Mesangial cell (primary cell): Measurements from ENCODE around the gene C3orf33. TPM values are rescaled to one million over a fixed set of nuclear protein-coding genes. Genes with fewer than 3 reads are reported as not detected.

Experiments
- total RNA-seq: library from RNA; depleted of rRNA; stranded (reverse); fragments of >200 nt; gene quantifications from 2 replicates; pipeline ENCODE4 v1.2.3, GENCODE V29; 2015

Gene C3orf33, protein sequence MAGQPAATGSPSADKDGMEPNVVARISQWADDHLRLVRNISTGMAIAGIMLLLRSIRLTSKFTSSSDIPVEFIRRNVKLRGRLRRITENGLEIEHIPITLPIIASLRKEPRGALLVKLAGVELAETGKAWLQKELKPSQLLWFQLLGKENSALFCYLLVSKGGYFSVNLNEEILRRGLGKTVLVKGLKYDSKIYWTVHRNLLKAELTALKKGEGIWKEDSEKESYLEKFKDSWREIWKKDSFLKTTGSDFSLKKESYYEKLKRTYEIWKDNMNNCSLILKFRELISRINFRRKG
- total RNA-seq, result 0.81 and 4.1 TPM in 2 replicates

DNA sequence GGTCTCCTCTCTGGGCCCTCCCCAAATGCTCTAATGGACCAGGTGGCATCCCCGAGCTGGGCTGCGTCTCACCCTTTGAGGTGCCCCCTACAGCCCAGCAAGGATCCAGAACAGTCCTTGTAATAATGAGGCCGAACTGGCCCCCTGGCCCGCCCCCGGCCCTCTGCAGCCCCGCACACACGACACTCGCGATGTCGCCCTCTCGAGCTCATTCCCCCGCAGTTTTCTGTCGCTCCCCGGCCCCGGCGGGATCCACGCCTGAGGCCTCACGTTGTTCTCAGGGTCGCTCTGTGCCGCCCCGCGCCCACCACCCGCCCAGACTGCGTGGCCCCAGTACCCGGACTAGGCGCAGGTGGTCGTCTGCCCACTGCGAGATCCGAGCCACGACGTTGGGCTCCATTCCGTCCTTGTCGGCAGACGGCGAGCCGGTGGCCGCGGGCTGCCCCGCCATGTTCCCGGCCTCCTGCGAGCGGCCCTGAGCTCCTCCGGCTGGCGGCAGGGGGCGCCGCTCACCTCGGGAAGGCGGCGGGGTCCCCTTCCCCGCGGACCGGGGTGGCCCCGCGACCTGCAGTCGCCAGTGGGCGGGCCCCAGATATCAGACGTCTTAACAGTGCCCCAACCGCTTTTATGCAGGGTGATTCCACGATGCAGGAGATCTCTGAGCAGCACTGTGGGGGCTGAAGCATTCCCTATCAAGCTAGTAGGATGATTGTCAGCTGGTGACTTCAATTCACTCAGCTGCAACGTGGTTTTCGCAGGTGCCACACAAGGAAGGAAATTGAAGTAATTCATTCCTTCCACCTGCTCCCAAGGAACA lies at the start of gene C3orf33:
TSS of gene C3orf33 (minus strand) at position 477 of the 817 bp plus-strand sequence. CDS start at position 451, 26 bp downstream.

DNA sequence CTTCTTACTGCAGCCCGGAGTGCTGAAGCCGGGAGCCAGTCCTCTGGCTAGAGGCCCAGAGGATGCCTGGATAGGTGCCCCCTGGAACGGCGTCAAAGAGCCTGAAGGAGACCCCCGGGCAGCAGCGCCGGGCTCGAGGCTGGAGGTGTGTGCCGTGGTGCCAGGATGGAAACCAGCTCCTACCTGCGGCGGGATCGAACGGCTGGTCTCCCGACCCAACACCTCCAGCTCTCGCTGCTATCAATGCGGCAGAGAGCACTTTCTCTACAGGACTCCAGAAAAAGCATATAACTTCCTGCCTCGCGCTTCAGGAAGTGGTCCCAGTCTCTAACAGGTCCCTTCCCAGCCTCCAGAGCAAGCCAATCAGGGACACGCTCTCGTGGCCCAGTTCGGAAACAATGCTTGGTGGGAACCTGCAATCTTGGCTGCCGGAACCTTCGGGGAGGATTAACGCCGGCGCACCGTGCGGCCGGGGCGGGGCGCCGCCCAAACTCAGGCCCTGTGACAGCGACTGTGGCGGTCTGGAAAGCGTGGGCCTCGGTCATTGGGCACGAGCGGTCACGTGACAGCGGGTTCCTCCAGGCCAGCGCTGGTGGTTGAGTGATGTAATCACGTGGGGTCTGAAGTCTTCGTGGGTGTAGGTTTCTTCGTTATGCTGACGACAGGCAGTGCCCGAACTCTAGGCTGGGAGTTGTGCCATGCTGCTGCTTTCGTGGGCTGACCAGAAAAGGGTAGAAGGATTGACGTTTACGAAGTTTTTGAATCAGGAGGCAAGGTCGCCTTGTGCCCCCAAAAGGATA lies 48.3 kb upstream of the C3orf33 start, which contains the start of gene SLC33A1:
TSS of gene SLC33A1 (minus strand) at position 287 of the 800 bp plus-strand sequence. CDS start 430 bp downstream, outside the sequence.

DNA sequence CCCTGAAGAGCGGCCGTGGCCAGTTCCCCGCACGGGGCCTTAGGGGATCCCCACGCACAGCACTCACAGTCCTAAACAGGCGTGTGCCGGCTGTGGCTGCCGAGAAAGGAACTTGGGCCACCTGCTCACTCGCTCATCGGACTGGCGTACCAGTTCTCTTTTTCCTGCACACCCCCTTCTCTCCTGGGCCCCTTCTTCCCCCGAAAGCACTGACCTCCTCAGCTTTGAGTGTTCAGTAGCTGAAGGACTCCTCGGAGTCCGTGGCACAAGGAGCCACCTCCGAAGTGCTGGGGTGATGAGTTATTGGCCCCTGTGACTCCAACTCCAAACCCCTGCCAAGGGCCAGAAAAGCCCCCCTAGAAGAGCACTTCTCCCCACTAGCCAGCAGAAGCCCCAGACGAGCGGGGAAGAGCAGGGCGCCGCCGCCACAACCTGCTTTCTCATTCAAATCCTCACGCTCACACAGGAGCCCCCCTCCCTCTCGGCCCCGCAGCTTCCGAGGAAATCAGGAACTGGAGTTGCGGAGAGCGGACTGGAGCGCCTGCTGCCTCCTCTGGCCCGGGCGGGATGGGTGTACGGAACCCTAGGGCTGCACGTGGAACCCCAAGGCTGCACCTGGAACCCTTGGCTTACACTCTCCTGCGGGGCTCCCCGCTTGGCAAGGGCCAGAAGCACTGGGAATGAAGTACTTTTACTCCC lies 61.3 kb downstream of the C3orf33 start, which contains the start of gene PLCH1:
TSS of gene PLCH1 (minus strand) at position 446 of the 699 bp plus-strand sequence. CDS start 40,847 bp downstream, outside the sequence.

Other genes with a start within 250 kb of the C3orf33 start
- gene PLCH1, start 61.2 kb downstream of the C3orf33 start, total RNA-seq, result 1.0 and 1.6 TPM in 2 replicates
- 30.6 and 34.2 TPM in 2 replicates for gene SLC33A1, start 48.1 kb upstream of the C3orf33 start, total RNA-seq
- gene GMPS, start 64.4 kb upstream of the C3orf33 start, total RNA-seq, result 24.0 and 40.2 TPM in 2 replicates